ENCODE measurements around the gene DDX19B.
"Not testable (repeated sequence)": the region's sequence is repeated elsewhere in the genome, so short reads cannot be mapped to it uniquely, and the experiment has no call there.

DDX19B gene

GRCh38 chr16:70255574-70255973 lies 43.4 kb upstream of the DDX19B start:
- H3K36me3 ChIP-seq (ENCODE audit: insufficient read depth, low read length), result peaks cover 42% of the 10 kb centered on the region
- no peak overlapping the region for H3K4me3 ChIP-seq (ENCODE audit: low read depth, low read length)
- no peak overlapping the region for H2AFZ ChIP-seq (ENCODE audit: low read length, unreplicated experiment)
- no peaks in the 10 kb centered on the region for H3K27me3 ChIP-seq (ENCODE audit: insufficient read depth, low read length)
- H3K27ac ChIP-seq (ENCODE audit: low read depth, low read length), result no peak overlapping the region
- peaks cover 6% of the 10 kb centered on the region for H3K79me2 ChIP-seq (ENCODE audit: control insufficient read depth, insufficient read depth, low read length, unreplicated experiment)
- no peaks in the 10 kb centered on the region for H3K4me1 ChIP-seq (ENCODE audit: control insufficient read depth, insufficient read depth, low read length, unreplicated experiment)

DNA sequence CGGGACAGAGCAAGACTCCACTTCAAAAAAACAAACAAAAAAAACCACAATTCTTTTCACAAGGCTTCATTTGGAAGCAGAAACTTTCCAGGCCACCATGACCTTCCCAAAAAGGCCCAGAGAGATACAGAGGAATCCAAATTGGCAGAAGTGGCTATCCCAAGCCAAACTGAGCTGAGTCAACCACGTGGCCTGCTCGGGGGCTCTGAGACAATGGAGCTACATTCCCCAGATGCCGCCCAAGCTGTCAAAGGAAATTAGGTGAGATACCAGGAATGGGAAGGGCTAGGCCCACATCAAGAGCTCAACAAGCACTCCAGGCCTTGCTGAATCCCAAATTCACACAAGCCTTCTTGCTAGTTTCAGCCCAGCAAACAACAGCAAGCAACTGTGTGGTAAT lies 41.6 kb upstream of the DDX19B start:
- no peak overlapping the region for H3K4me3 ChIP-seq (ENCODE audit: low read depth, low read length)
- H2AFZ ChIP-seq (ENCODE audit: low read length, unreplicated experiment), result no peak overlapping the region
- peaks cover 43% of the 10 kb centered on the region for H3K36me3 ChIP-seq (ENCODE audit: insufficient read depth, low read length)
- no peaks in the 10 kb centered on the region for H3K79me2 ChIP-seq (ENCODE audit: control insufficient read depth, insufficient read depth, low read length, unreplicated experiment)
- no peaks in the 10 kb centered on the region for H3K27me3 ChIP-seq (ENCODE audit: insufficient read depth, low read length)
- H3K27ac ChIP-seq (ENCODE audit: low read depth, low read length), result no peak overlapping the region
- no peaks in the 10 kb centered on the region for H3K4me1 ChIP-seq (ENCODE audit: control insufficient read depth, insufficient read depth, low read length, unreplicated experiment)

GRCh38 chr16:70258065-70258464 lies 40.9 kb upstream of the DDX19B start:
- Histone ChIP-seq H3K4me3 (ENCODE audit: low read depth, low read length) (no peak overlapping the region), H2AFZ (ENCODE audit: low read length, unreplicated experiment) (no peak overlapping the region), H3K79me2 (ENCODE audit: control insufficient read depth, insufficient read depth, low read length, unreplicated experiment) (no peaks in the 10 kb centered on the region), H3K27ac (ENCODE audit: low read depth, low read length) (no peak overlapping the region), H3K4me1 (ENCODE audit: control insufficient read depth, insufficient read depth, low read length, unreplicated experiment) (no peaks in the 10 kb centered on the region), H3K27me3 (ENCODE audit: insufficient read depth, low read length) (no peaks in the 10 kb centered on the region), H3K36me3 (ENCODE audit: insufficient read depth, low read length) (peaks cover 39% of the 10 kb centered on the region)

DNA sequence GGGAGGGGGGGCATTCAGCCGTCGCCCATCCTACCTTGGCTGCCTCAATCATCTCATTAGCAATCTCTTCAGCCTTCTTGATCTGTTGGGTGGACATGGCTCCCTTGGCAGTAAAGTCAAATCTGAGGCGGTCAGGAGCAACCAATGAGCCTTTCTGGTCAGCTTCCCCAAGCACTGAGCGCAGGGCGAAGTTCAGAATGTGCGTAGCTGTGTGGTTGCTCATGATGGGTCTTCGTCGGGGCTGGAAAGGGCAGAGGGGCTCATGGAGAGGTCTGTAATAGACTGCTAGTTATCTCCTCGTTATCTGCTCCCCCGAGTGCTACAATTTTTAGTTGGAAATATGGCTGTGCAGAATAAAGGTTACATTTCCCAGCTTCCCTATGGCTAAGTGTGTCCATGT lies 40.0 kb upstream of the DDX19B start:
- H2AFZ ChIP-seq (ENCODE audit: low read length, unreplicated experiment), result no peak overlapping the region
- no peaks in the 10 kb centered on the region for H3K27me3 ChIP-seq (ENCODE audit: insufficient read depth, low read length)
- no peak overlapping the region for H3K4me3 ChIP-seq (ENCODE audit: low read depth, low read length)
- no peaks in the 10 kb centered on the region for H3K4me1 ChIP-seq (ENCODE audit: control insufficient read depth, insufficient read depth, low read length, unreplicated experiment)
- H3K36me3 ChIP-seq (ENCODE audit: insufficient read depth, low read length), result peaks cover 40% of the 10 kb centered on the region
- H3K79me2 ChIP-seq (ENCODE audit: control insufficient read depth, insufficient read depth, low read length, unreplicated experiment), result no peaks in the 10 kb centered on the region
- no peak overlapping the region for H3K27ac ChIP-seq (ENCODE audit: low read depth, low read length)

GRCh38 chr16:70259903-70260302 lies 39.1 kb upstream of the DDX19B start:
- H3K79me2 ChIP-seq (ENCODE audit: control insufficient read depth, insufficient read depth, low read length, unreplicated experiment), result not testable (repeated sequence)

GRCh38 chr16:70267516-70267915 lies 31.5 kb upstream of the DDX19B start:
- peaks cover 22% of the 10 kb centered on the region for H3K36me3 ChIP-seq (ENCODE audit: insufficient read depth, low read length)
- H3K79me2 ChIP-seq (ENCODE audit: control insufficient read depth, insufficient read depth, low read length, unreplicated experiment), result no peaks in the 10 kb centered on the region
- no peak overlapping the region for H3K27ac ChIP-seq (ENCODE audit: low read depth, low read length)
- H3K27me3 ChIP-seq (ENCODE audit: insufficient read depth, low read length), result no peaks in the 10 kb centered on the region
- H2AFZ ChIP-seq (ENCODE audit: low read length, unreplicated experiment), result no peak overlapping the region
- H3K4me1 ChIP-seq (ENCODE audit: control insufficient read depth, insufficient read depth, low read length, unreplicated experiment), result no peaks in the 10 kb centered on the region
- no peak overlapping the region for H3K4me3 ChIP-seq (ENCODE audit: low read depth, low read length)

More at GRCh38 chr16:70259903-70260302, 39.1 kb upstream of the DDX19B start:
- H3K4me1 ChIP-seq (ENCODE audit: control insufficient read depth, insufficient read depth, low read length, unreplicated experiment); H2AFZ ChIP-seq (ENCODE audit: low read length, unreplicated experiment); H3K27ac ChIP-seq (ENCODE audit: low read depth, low read length); H3K4me3 ChIP-seq (ENCODE audit: low read depth, low read length); H3K27me3 ChIP-seq (ENCODE audit: insufficient read depth, low read length): not testable (repeated sequence)
- H3K36me3 ChIP-seq (ENCODE audit: insufficient read depth, low read length), result peaks cover 45% of the 10 kb centered on the region

DNA sequence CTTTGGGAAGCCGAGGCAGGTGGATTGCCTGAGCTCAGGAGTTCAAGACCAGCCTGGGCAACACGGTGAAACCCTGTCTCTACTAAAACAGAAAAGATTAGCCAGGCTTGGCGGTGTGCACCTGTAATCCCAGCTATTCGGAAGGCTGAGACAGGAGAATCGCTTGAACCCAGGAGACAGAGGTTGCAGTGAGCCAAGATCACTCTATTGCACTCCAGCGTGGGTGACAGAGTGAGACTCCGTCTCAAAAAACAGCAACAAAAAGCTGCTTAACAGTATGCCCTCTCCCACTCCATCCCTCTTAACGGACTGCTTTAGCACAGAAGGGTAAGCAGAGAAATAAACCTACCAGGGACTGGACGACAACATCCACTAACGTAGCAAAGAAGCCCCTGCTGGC lies 31.1 kb upstream of the DDX19B start:
- not testable (repeated sequence) for H3K4me3 ChIP-seq (ENCODE audit: low read depth, low read length); H3K27me3 ChIP-seq (ENCODE audit: insufficient read depth, low read length); H3K79me2 ChIP-seq (ENCODE audit: control insufficient read depth, insufficient read depth, low read length, unreplicated experiment); H3K4me1 ChIP-seq (ENCODE audit: control insufficient read depth, insufficient read depth, low read length, unreplicated experiment); H2AFZ ChIP-seq (ENCODE audit: low read length, unreplicated experiment); H3K27ac ChIP-seq (ENCODE audit: low read depth, low read length)
- H3K36me3 ChIP-seq (ENCODE audit: insufficient read depth, low read length), result peaks cover 22% of the 10 kb centered on the region

GRCh38 chr16:70269471-70269870 lies 29.5 kb upstream of the DDX19B start:
- no peak overlapping the region for H3K4me3 ChIP-seq (ENCODE audit: low read depth, low read length)
- peaks cover 18% of the 10 kb centered on the region for H3K36me3 ChIP-seq (ENCODE audit: insufficient read depth, low read length)
- H2AFZ ChIP-seq (ENCODE audit: low read length, unreplicated experiment), result no peak overlapping the region
- H3K4me1 ChIP-seq (ENCODE audit: control insufficient read depth, insufficient read depth, low read length, unreplicated experiment), result no peaks in the 10 kb centered on the region
- H3K27me3 ChIP-seq (ENCODE audit: insufficient read depth, low read length), result no peaks in the 10 kb centered on the region
- H3K79me2 ChIP-seq (ENCODE audit: control insufficient read depth, insufficient read depth, low read length, unreplicated experiment), result no peaks in the 10 kb centered on the region
- H3K27ac ChIP-seq (ENCODE audit: low read depth, low read length), result no peak overlapping the region

DNA sequence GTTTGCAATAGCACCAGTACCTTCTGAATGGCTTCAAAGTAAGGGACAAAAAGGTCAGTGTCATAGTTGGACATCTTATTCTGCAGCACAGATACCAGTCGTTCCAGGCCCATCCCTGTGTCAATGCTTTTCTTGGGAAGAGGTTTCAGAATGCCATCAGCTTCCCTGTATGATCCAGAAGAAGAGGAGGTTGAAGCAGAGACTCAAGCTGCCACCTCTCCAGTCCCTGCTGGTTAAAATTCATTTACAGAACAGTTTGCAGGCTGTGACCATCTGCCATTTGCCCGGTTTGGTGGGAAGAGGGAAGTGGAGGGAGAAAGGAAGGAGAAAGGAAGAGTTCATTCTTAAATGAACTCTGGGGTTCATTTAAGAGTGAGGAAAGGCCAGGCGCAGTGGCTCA lies 28.8 kb upstream of the DDX19B start:
- Histone ChIP-seq H3K27me3 (ENCODE audit: insufficient read depth, low read length) (no peaks in the 10 kb centered on the region), H3K79me2 (ENCODE audit: control insufficient read depth, insufficient read depth, low read length, unreplicated experiment) (no peaks in the 10 kb centered on the region), H2AFZ (ENCODE audit: low read length, unreplicated experiment) (no peak overlapping the region), H3K36me3 (ENCODE audit: insufficient read depth, low read length) (peaks cover 11% of the 10 kb centered on the region), H3K4me1 (ENCODE audit: control insufficient read depth, insufficient read depth, low read length, unreplicated experiment) (no peaks in the 10 kb centered on the region), H3K4me3 (ENCODE audit: low read depth, low read length) (no peak overlapping the region), H3K27ac (ENCODE audit: low read depth, low read length) (no peak overlapping the region)

DNA sequence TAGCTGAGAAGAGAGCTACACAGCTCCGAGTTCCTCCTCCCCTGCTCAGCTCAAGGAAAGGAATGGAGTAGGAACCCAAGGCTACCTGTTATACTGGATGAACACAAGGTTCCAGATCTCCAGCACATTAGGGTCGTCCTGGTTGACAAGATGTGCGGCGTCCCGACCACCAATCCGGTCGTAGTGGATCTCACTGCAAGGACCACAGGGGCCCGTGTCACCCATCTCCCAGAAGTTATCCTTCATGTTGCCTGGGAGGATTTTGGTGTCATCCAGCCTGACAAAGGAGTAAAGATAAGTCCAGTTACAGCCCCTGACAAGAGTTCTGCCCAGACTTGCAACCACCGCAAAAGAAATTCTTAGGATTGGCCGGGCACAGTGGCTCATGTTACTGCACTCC lies 27.3 kb upstream of the DDX19B start:
- H3K36me3 ChIP-seq (ENCODE audit: insufficient read depth, low read length), result peaks cover 12% of the 10 kb centered on the region

GRCh38 chr16:70276392-70276791 lies 22.6 kb upstream of the DDX19B start:
- Histone ChIP-seq H3K4me1 (ENCODE audit: control insufficient read depth, insufficient read depth, low read length, unreplicated experiment) (no peaks in the 10 kb centered on the region), H3K4me3 (ENCODE audit: low read depth, low read length) (no peak overlapping the region), H3K27me3 (ENCODE audit: insufficient read depth, low read length) (no peaks in the 10 kb centered on the region), H3K79me2 (ENCODE audit: control insufficient read depth, insufficient read depth, low read length, unreplicated experiment) (peaks cover 11% of the 10 kb centered on the region), H3K36me3 (ENCODE audit: insufficient read depth, low read length) (peaks cover 19% of the 10 kb centered on the region), H3K27ac (ENCODE audit: low read depth, low read length) (no peak overlapping the region), H2AFZ (ENCODE audit: low read length, unreplicated experiment) (no peak overlapping the region)

More for the DNA sequence above, 27.3 kb upstream of the DDX19B start:
- no peak overlapping the region for H3K4me3 ChIP-seq (ENCODE audit: low read depth, low read length)
- H2AFZ ChIP-seq (ENCODE audit: low read length, unreplicated experiment), result no peak overlapping the region
- no peak overlapping the region for H3K27ac ChIP-seq (ENCODE audit: low read depth, low read length)
- H3K4me1 ChIP-seq (ENCODE audit: control insufficient read depth, insufficient read depth, low read length, unreplicated experiment), result no peaks in the 10 kb centered on the region
- H3K27me3 ChIP-seq (ENCODE audit: insufficient read depth, low read length), result no peaks in the 10 kb centered on the region
- no peaks in the 10 kb centered on the region for H3K79me2 ChIP-seq (ENCODE audit: control insufficient read depth, insufficient read depth, low read length, unreplicated experiment)
